Mammary epithelial cell (primary cell): ENCODE results near the gene REG1B.

ENCODE experiments used
- CTCF ChIP-seq, 2 donors: IDR thresholded peaks in 1 of 2; conservative IDR thresholded peaks in 1 of 2; 2 replicates each; pipeline ENCODE4 v1.5.1; 2011 to 2012; ENCODE audit warnings: inconsistent platforms in 2 of 2, low read length in 2 of 2, mild to moderate bottlenecking in 2 of 2, control low read depth in 1 of 2, low read depth in 1 of 2; ENCODE audit not compliant: insufficient read depth in 1 of 2; ENCODE audit errors: extremely low read depth in 1 of 2
- EZH2 ChIP-seq: IDR thresholded peaks from 2 replicates; pipeline ENCODE4 v1.6.1; 2012; ENCODE audit warnings: low read length, inconsistent platforms, borderline replicate concordance

GRCh38 chr2:79041032-79041448 lies 46.8 kb downstream of the REG1B start:
- TF ChIP-seq CTCF (conservative IDR thresholded peaks at IDR 0.05 in 1 of 2, IDR thresholded peaks at IDR 0.05 in 1 of 2; ENCODE audit: extremely low read depth in 1 of 2, insufficient read depth in 1 of 2, low read depth in 1 of 2, low read length in 2 of 2) (peak in 1 of 2 donors; percentile 10), EZH2 (no peak)
